ENCODE results near the gene PET117.
A peak's percentile ranks its signal among the peaks of the same experiment; 100 is the strongest.
"Not testable (repeated sequence)": the region's sequence is repeated elsewhere in the genome, so short reads cannot be mapped to it uniquely, and the experiment has no call there.

The PET117 gene, protein sequence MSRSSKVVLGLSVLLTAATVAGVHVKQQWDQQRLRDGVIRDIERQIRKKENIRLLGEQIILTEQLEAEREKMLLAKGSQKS

DNA sequence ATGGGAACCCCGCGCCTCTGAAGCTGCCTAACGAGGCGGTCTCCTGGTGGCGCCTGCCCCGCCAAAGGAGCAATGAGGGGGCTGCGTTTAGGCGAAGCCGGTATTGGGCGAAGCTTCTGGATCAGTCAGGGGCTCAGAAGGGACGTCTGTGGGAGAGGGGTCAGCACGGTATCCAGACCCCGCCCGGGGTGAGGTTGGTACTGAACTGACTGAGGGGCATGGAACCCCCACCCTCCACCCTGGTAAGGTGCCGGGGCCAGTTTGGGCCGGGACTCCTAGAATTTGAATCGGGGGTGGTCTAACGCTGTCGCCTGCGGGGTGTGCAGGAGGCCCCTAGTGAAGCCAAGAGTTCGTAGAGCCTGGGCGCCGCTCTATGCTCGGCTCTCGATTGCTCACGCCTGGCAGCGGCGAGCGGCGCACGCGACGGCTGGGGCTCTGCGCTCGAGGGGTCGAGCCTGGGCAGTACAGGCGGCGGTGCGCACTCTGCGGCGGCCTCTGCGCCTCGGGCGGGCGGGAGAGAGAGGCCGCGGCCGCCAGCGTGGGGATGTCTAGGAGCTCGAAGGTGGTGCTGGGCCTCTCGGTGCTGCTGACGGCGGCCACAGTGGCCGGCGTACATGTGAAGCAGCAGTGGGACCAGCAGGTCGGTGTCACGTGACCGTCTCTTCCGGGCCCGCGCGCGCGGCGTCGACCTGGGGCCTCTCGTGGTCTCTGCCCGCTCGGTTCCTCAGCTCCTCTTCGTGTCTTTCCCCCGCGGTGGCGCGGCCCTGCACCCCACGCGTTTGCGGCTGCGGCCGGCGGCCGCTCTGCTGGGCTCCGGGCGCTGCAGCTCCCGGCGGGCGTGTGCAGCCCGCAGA, at the start of gene PET117, which contains the start of gene KAT14:
TSS of gene PET117 (plus strand) at position 452 of the 854 bp plus-strand sequence. CDS start at position 545, 93 bp downstream.
TSS of gene KAT14 (plus strand) at position 452 of the 854 bp plus-strand sequence. CDS start 4,798 bp downstream, outside the sequence.
- TF ChIP-seq, protein P1, sequence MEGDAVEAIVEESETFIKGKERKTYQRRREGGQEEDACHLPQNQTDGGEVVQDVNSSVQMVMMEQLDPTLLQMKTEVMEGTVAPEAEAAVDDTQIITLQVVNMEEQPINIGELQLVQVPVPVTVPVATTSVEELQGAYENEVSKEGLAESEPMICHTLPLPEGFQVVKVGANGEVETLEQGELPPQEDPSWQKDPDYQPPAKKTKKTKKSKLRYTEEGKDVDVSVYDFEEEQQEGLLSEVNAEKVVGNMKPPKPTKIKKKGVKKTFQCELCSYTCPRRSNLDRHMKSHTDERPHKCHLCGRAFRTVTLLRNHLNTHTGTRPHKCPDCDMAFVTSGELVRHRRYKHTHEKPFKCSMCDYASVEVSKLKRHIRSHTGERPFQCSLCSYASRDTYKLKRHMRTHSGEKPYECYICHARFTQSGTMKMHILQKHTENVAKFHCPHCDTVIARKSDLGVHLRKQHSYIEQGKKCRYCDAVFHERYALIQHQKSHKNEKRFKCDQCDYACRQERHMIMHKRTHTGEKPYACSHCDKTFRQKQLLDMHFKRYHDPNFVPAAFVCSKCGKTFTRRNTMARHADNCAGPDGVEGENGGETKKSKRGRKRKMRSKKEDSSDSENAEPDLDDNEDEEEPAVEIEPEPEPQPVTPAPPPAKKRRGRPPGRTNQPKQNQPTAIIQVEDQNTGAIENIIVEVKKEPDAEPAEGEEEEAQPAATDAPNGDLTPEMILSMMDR (IDR thresholded peaks at IDR 0.05; ENCODE audit: borderline replicate concordance, control extremely low read depth, extremely low read depth, insufficient read depth, missing control alignments) = no peak
- peak; percentile 91 for DNase-seq (ENCODE audit: low spot score)
- in situ Hi-C loops (cut with MboI; ENCODE audit: low sequenced_read_pairs, unreplicated experiment) = no loop called here

DNA sequence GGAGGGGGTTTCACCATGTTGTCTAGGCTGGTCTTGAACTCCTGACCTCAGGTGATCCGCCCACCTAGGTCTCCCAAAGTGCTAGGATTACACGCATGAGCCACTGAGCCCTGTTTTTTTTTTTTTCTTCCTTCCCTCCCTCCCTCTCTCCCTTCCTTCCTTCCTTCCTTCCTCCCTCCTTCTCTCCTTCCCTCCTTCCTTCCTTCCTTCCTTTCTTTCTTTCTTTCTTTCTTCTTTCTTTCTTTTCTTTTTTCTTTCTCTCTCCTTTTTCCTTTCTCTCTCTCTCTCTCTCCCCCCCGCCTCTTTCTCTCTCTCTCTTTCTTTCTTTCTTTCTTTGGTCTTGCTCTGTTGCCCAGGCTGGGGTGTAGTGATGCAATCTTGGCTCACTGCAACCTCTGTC, 49.4 kb upstream of the PET117 start:
- DNase-seq (ENCODE audit: low spot score); in situ Hi-C loops (cut with MboI; ENCODE audit: low sequenced_read_pairs, unreplicated experiment): not testable (repeated sequence)

DNA sequence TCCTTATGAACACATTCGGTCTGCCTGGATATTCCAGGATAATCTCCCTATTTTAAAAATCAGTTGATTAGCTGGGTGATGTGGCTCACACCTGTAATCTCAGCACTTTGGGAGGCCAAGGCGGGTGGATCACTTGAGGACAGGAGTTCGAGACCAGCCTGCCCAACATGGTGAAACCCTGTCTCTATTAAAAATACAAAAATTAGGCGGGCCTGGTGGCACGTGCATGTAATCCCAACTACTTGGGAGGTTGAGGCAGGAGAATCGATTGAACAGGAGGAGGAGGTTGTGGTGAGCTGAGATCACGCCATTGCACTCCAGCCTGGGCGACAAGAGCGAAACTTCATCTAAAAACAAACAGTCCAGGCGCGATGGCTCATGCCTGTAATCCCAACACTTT, 48.8 kb upstream of the PET117 start:
- in situ Hi-C loops (cut with MboI; ENCODE audit: low sequenced_read_pairs, unreplicated experiment); DNase-seq (ENCODE audit: low spot score): not testable (repeated sequence)

DNA sequence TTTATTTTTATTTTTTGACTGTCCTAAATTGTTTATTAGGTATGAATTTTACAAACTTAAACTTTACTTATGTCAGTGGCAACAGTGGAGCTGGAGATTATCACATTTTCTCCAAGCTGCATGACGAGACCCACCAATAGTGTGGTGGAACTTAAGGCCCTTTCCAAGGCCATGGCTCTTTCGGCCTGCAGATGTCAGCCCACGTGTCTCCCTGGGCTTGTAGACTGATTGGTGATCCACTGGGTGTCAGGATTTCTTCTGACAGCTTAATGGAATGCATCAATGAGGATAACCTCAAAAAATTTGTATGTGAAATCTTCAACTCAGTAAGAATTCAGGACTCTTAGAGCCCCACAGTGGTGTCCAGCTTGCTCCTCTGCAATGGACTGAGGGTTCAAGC, 47.6 kb upstream of the PET117 start:
- TF ChIP-seq, protein P1 (IDR thresholded peaks at IDR 0.05; ENCODE audit: borderline replicate concordance, control extremely low read depth, extremely low read depth, insufficient read depth, missing control alignments) = no peak
- no peak for DNase-seq (ENCODE audit: low spot score)
- in situ Hi-C loops (cut with MboI; ENCODE audit: low sequenced_read_pairs, unreplicated experiment) = no loop called here

DNA sequence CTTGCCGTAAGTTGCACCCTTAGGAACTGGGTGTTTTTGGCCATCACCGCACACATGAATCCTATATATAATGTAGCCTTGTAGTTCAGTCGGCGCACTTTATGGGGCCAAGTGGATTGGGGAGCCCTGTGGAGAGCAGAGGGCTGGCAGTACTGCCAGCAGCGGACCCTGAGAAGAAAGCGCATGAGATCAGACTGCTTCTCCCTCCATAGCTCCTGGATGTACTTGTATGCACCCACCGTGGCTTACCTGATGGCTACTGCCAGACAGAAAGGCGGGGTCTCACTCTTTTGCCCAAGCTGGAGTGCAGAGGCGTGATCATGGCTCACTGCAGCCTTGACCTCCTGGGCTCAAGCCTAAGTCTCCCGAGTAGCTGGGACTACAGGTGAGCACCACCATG, 47.2 kb upstream of the PET117 start:
- no peak for DNase-seq (ENCODE audit: low spot score)
- TF ChIP-seq, protein P1 (IDR thresholded peaks at IDR 0.05; ENCODE audit: borderline replicate concordance, control extremely low read depth, extremely low read depth, insufficient read depth, missing control alignments) = no peak
- in situ Hi-C loops (cut with MboI; ENCODE audit: low sequenced_read_pairs, unreplicated experiment) = no loop called here

DNA sequence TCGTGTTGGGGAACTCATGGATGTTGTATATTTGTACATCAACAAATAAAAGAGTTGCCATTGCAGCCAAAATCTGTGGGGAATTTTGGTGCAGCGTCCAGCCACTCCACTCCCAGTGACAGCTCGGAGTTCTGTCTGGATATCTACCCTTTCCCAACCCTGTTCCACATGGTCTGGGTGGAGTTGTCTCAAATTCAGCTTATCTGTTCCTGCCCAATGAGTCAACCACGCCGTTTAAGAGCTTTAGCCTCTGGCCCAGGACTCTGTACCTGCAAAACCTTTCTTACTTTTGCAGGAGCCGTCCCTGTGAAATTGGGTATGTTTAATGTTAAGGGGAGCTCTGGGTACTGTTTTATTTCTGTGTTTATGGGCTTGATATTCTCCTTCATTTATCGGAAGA, 46.0 kb upstream of the PET117 start:
- peak; percentile 4 for DNase-seq (ENCODE audit: low spot score)
- TF ChIP-seq, protein P1 (IDR thresholded peaks at IDR 0.05; ENCODE audit: borderline replicate concordance, control extremely low read depth, extremely low read depth, insufficient read depth, missing control alignments) = no peak
- in situ Hi-C loops (cut with MboI; ENCODE audit: low sequenced_read_pairs, unreplicated experiment) = no loop called here

DNA sequence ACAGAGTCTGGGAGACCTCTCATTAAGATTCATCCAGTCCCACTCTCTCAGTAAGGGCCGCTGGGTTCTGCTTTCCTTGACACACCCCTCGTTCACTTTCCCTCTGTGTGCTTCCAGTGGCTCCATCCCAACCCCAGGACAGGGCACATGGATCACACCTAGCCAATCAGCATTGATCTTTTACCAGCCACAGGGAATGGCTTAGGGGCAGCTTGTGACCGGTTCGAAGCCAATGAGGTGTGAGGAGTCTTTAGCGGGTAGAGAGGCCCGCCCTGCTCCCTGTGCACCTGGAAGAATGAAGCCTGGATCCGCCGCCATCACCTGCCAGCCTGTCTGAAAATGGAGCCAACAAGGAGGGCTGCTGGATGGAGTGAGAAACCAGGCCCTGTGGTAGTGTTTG, 44.8 kb upstream of the PET117 start:
- in situ Hi-C loops (cut with MboI; ENCODE audit: low sequenced_read_pairs, unreplicated experiment) = no loop called here
- peak; percentile 7 for DNase-seq (ENCODE audit: low spot score)
- TF ChIP-seq, protein P1 (IDR thresholded peaks at IDR 0.05; ENCODE audit: borderline replicate concordance, control extremely low read depth, extremely low read depth, insufficient read depth, missing control alignments) = no peak
